Measurements from ENCODE around the gene CCND1.

Gene CCND1

GRCh38 chr11:69640995-69641581 is at the start of gene CCND1:
Gene CCND1 (plus strand): TSS chr11:69641156. CDS start chr11:69641314, 158 bp downstream.
- Histone ChIP-seq H3K36me3 (ENCODE audit: low read depth) (peaks cover 31% of the 10 kb centered on the region), H3K4me3 (ENCODE audit: severe bottlenecking) (peak within 1 kb of the TSS; percentile 88), H3K9me3 (ENCODE audit: severe bottlenecking) (no peaks in the 10 kb centered on the region), H3K4me1 (ENCODE audit: insufficient read depth, poor library complexity, severe bottlenecking) (peaks cover 9% of the 10 kb centered on the region), H3K27me3 (ENCODE audit: insufficient read depth, poor library complexity, severe bottlenecking) (no peaks in the 10 kb centered on the region), H3K27ac (ENCODE audit: poor library complexity, severe bottlenecking) (peak within 1 kb of the TSS; percentile 89)
- DNase-seq (ENCODE audit: low spot score) = peak; percentile 76
- ATAC-seq (ENCODE audit: low read depth) = peak; percentile 60
- TF ChIP-seq CTCF (IDR thresholded peaks at IDR 0.05; ENCODE audit: poor library complexity, severe bottlenecking) = no peak

DNA sequence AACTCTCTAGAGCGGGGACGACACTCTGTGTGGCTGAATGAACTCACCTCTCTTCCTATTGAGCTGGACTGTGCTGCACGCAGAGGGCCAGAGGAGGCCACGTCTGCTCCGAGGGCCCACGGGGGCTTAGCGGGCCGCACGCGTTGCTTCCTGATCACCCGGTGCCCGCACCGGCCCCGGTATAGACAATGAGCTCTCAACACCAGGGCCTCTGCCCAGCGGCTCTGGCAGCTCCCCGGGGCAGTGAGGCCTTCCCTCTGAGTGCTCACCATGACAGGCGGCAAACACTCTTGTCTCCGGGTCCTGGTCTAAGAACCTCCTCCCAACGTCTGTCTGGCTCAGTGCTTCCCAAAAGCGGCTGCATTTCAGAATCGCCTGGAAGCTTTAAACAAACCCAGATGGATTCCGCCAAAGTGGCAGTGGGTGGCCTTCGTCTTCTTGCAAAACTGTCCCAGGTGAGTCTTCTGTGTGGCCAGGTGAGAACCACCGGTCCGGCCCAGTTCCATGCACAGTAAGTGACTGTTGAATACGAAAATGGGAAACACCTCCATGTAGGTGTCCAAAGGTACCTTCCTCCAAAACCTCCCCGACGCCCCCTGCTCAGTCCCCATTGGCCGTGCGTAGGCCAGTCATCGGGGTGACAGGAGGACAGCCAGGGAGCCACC is 47.8 kb upstream of the CCND1 start:
- no peaks in the 10 kb centered on the region for H3K36me3 ChIP-seq (ENCODE audit: low read depth)
- H3K4me3 ChIP-seq (ENCODE audit: severe bottlenecking) = no peak overlapping the region
- TF ChIP-seq CTCF (IDR thresholded peaks at IDR 0.05; ENCODE audit: poor library complexity, severe bottlenecking) = no peak
- no peaks in the 10 kb centered on the region for H3K9me3 ChIP-seq (ENCODE audit: severe bottlenecking)
- H3K4me1 ChIP-seq (ENCODE audit: insufficient read depth, poor library complexity, severe bottlenecking) = peaks cover 4% of the 10 kb centered on the region
- H3K27me3 ChIP-seq (ENCODE audit: insufficient read depth, poor library complexity, severe bottlenecking) = no peaks in the 10 kb centered on the region
- DNase-seq (ENCODE audit: low spot score) = no peak
- no peak for ATAC-seq (ENCODE audit: low read depth)
- H3K27ac ChIP-seq (ENCODE audit: poor library complexity, severe bottlenecking) = no peak overlapping the region

DNA sequence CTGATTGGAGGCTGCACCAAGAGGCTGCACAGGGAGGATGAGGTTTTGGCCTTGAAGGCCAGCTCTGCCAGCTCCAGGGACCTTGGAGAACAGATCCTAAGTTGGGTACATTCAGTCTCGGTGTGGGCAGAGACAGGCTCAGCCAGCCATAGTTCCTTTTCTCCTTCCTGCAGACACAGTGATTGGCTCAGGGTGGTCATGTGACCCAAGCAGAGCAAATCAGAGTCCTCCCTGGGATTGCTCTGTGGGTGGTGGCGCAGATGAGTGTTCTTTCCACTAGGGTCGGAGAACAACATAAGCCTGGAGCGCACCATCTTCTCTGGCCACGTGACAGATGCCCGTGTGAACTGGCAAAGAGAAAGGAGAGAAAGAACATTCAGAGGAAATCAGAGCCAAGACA is 47.1 kb upstream of the CCND1 start:
- Histone ChIP-seq H3K27ac (ENCODE audit: poor library complexity, severe bottlenecking) (no peak overlapping the region), H3K36me3 (ENCODE audit: low read depth) (no peaks in the 10 kb centered on the region), H3K27me3 (ENCODE audit: insufficient read depth, poor library complexity, severe bottlenecking) (no peaks in the 10 kb centered on the region), H3K9me3 (ENCODE audit: severe bottlenecking) (no peaks in the 10 kb centered on the region), H3K4me1 (ENCODE audit: insufficient read depth, poor library complexity, severe bottlenecking) (no peaks in the 10 kb centered on the region), H3K4me3 (ENCODE audit: severe bottlenecking) (no peak overlapping the region)
- no peak for DNase-seq (ENCODE audit: low spot score)
- no peak for TF ChIP-seq CTCF (IDR thresholded peaks at IDR 0.05; ENCODE audit: poor library complexity, severe bottlenecking)
- ATAC-seq (ENCODE audit: low read depth) = no peak

- no peak for TF ChIP-seq CTCF (IDR thresholded peaks at IDR 0.05; ENCODE audit: poor library complexity, severe bottlenecking)
- Histone ChIP-seq H3K4me1 (ENCODE audit: insufficient read depth, poor library complexity, severe bottlenecking) (peaks cover 5% of the 10 kb centered on the region), H3K36me3 (ENCODE audit: low read depth) (no peaks in the 10 kb centered on the region), H3K4me3 (ENCODE audit: severe bottlenecking) (no peak overlapping the region), H3K9me3 (ENCODE audit: severe bottlenecking) (no peaks in the 10 kb centered on the region), H3K27ac (ENCODE audit: poor library complexity, severe bottlenecking) (no peak overlapping the region), H3K27me3 (ENCODE audit: insufficient read depth, poor library complexity, severe bottlenecking) (no peaks in the 10 kb centered on the region)
- DNase-seq (ENCODE audit: low spot score) (peak; percentile 44), ATAC-seq (ENCODE audit: low read depth) (no peak)
These were observed 46.5 kb upstream of the CCND1 start for GRCh38 chr11:69594481-69594880.
